CD14-positive monocyte (primary cell): ENCODE measurements around the gene PTK6. TPM values are rescaled to one million over a fixed set of nuclear protein-coding genes. Genes with fewer than 3 reads are reported as not detected.

Source experiments
- DNase-seq, 3 donors: peaks; one replicate each; pipeline ENCODE4 v3.0.0-alpha.2; 2011 to 2022
- H2AFZ ChIP-seq: 2 replicates; pipeline ENCODE4 v1.6.0; 2012; ENCODE audit warnings: mild to moderate bottlenecking, low read depth, low read length, inconsistent platforms; ENCODE audit not compliant: insufficient read depth, poor library complexity, severe bottlenecking
- H3K27ac ChIP-seq, 2 donors: 1 replicate in 1 of 2; 2 replicates in 1 of 2; pipeline ENCODE4 v1.5.1; 2012 to 2013; ENCODE audit warnings: low read length in 2 of 2, control low read depth in 1 of 2, inconsistent platforms in 1 of 2, low read depth in 1 of 2, mild to moderate bottlenecking in 1 of 2
- H3K27me3 ChIP-seq, 2 donors: one replicate each; pipeline versions ENCODE4 v1.6.0 to v1.6.1; 2011 to 2013; ENCODE audit warnings: low read length in 2 of 2; ENCODE audit not compliant: control insufficient read depth in 2 of 2, insufficient read depth in 2 of 2
- H3K36me3 ChIP-seq, 2 donors: replicated peaks in 1 of 2; 1 replicate in 1 of 2; 2 replicates in 1 of 2; pipeline versions ENCODE4 v1.5.1 to v1.6.1; 2012 to 2013; ENCODE audit warnings: low read length in 2 of 2, control low read depth in 1 of 2, inconsistent platforms in 1 of 2, mild to moderate bottlenecking in 1 of 2; ENCODE audit not compliant: insufficient read depth in 2 of 2, control insufficient read depth in 1 of 2
- H3K4me1 ChIP-seq, 2 donors: 1 replicate in 1 of 2; 2 replicates in 1 of 2; pipeline versions ENCODE4 v1.5.1 to v1.6.1; 2012 to 2013; ENCODE audit warnings: low read length in 2 of 2, control low read depth in 1 of 2, inconsistent platforms in 1 of 2, mild to moderate bottlenecking in 1 of 2, moderate library complexity in 1 of 2; ENCODE audit not compliant: insufficient read depth in 2 of 2, control insufficient read depth in 1 of 2
- H3K4me2 ChIP-seq: replicated peaks from 2 replicates; pipeline ENCODE3; 2012; ENCODE audit warnings: low read length, moderate library complexity, mild to moderate bottlenecking; ENCODE audit not compliant: poor library complexity, severe bottlenecking; ENCODE audit errors: extremely low read depth
- H3K4me3 ChIP-seq, 3 experiments: fragments of 200-600 bp in 1 of 3; sonication (generic) in 1 of 3; replicated peaks in 1 of 3; 1 replicate in 2 of 3; 2 replicates in 1 of 3; pipeline ENCODE4 v1.5.1; 2011 to 2013; ENCODE audit warnings: low read length in 3 of 3, mild to moderate bottlenecking in 3 of 3, control low read depth in 2 of 3, low read depth in 2 of 3, inconsistent platforms in 1 of 3, moderate library complexity in 1 of 3
- H3K79me2 ChIP-seq: 2 replicates; pipeline ENCODE4 v1.6.0; 2012; ENCODE audit warnings: mild to moderate bottlenecking, control low read depth, inconsistent platforms, low read length, moderate library complexity; ENCODE audit not compliant: insufficient read depth
- H3K9ac ChIP-seq: 2 replicates; pipeline ENCODE4 v1.6.0; 2017; ENCODE audit warnings: low read length, mild to moderate bottlenecking; ENCODE audit not compliant: insufficient read depth, poor library complexity, severe bottlenecking
- H3K9me3 ChIP-seq, 2 donors: replicated peaks in 1 of 2; 1 replicate in 1 of 2; 2 replicates in 1 of 2; pipeline versions ENCODE4 v1.5.1 to v1.6.1; 2012 to 2013; ENCODE audit warnings: low read length in 2 of 2, control low read depth in 1 of 2; ENCODE audit not compliant: control insufficient read depth in 1 of 2, insufficient read depth in 1 of 2
- H4K20me1 ChIP-seq: 2 replicates; pipeline ENCODE4 v1.6.0; 2012; ENCODE audit warnings: mild to moderate bottlenecking, low read length, control low read depth, moderate library complexity; ENCODE audit not compliant: insufficient read depth
- H3K27ac Mint-ChIP-seq, 7 donors: one replicate each; pipeline ENCODE4 v1.8.0; 2020; ENCODE audit warnings: mild to moderate bottlenecking in 7 of 7, mixed read lengths in 7 of 7, moderate library complexity in 6 of 7, inconsistent platforms in 2 of 7
- H3K27me3 Mint-ChIP-seq, 3 donors: one replicate each; pipeline ENCODE4 v1.8.0; 2021 to 2022; ENCODE audit warnings: low read depth in 3 of 3, mild to moderate bottlenecking in 3 of 3, mixed read lengths in 3 of 3, moderate library complexity in 3 of 3, inconsistent platforms in 1 of 3
- H3K36me3 Mint-ChIP-seq, 2 donors: one replicate each; pipeline ENCODE4 v1.8.0; 2020; ENCODE audit warnings: mixed read lengths in 2 of 2, inconsistent platforms in 1 of 2, mild to moderate bottlenecking in 1 of 2
- H3K4me1 Mint-ChIP-seq: one replicate; pipeline ENCODE4 v1.8.0; 2020; ENCODE audit warnings: mild to moderate bottlenecking, mixed read lengths
- H3K4me3 Mint-ChIP-seq, 2 donors: one replicate each; pipeline ENCODE4 v1.8.0; 2020; ENCODE audit warnings: mild to moderate bottlenecking in 2 of 2, mixed read lengths in 2 of 2, moderate library complexity in 1 of 2
- H3K9me3 Mint-ChIP-seq, 7 donors: one replicate each; pipeline ENCODE4 v1.8.0; 2020 to 2022; ENCODE audit warnings: mixed read lengths in 7 of 7, mild to moderate bottlenecking in 6 of 7, moderate library complexity in 6 of 7, inconsistent platforms in 2 of 7
- CTCF ChIP-seq: fragments of 200-600 bp; IDR thresholded peaks from one replicate; pipeline ENCODE4 v1.8.0; 2022; ENCODE audit warnings: antibody characterized with exemption, mild to moderate bottlenecking
- WGBS: methylation state at CpG from one replicate; pipeline ENCODE4 v1.1.5; 2013; ENCODE audit warnings: missing lambda C conversion rate; ENCODE audit not compliant: insufficient coverage; 5-methylcytosine and 5-hydroxymethylcytosine counted together
- intact Hi-C, 2 donors: fragments of 100-400 bp; cut with micrococcal nuclease; formaldehyde crosslinking; loops; one replicate each; pipeline versions ENCODE4 v1.15.0 to v1.15.1; 2023
- polyA plus RNA-seq, 3 donors: library from polyadenylated mRNA; depleted of rRNA in 1 of 3; unstranded in 2 of 3; stranded (reverse) in 1 of 3; fragments of 300-500 nt in 2 of 3; fragments of >200 nt in 1 of 3; fragmentation: Illumina TruSeq in 2 of 3; gene quantifications; 1 replicate in 2 of 3; 2 replicates in 1 of 3; pipeline ENCODE4 v1.2.3, GENCODE V29; 2012 to 2021

PTK6 gene
- polyA plus RNA-seq, 3 donors: 0.66 to 4.1 (median 1.5) TPM

DNA sequence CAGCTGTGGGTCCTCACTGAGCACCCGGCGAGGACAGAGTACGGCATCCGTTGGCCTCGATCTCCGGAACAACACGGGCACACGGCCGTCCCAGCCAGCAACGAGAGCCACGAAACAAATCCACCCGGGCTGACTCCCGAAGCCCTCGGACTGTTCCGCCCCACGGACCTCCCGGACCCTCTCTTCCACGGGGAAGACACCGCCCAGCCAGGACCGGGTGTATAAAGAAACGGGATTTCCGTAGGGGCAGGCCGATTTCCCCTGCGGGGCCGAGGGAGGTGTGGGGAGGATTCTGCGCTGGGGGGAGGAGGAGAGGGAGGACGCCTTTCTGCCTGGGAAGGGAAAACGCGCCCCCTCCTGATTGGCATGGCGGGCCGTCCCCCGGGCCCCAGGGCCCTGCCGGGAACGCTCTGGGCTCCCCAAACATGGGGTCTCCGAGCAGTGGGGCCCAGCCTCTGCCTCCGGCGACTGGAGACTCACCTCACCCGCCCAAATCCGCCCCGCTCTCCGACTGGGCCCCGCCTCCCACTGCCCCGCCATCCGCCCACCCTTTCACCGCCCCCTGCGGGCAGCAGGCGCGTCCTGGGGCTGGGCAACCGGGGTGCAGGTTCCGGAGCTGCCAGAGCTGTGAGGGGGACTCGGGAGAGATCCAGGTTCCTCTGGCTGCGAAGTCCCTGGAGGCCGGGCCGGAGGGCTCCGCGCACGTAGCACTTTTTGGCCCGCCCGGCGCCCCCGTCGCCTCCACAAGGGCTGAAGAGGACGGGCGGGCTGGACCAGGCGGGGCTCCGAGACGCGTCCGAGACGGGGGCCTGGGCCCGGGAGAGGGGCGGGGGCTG is 17.3 kb downstream of the PTK6 start:
- under 1% methylated on average over 65 of the region's 72 CpGs for WGBS
- peak overlapping the region; percentile 96 for H3K4me2 ChIP-seq
- H3K9me3 ChIP-seq: peaks cover 11 to 13% of the 10 kb centered on the region in 2 donors
- TF ChIP-seq CTCF: no peak
- DNase-seq: peak in 1 of 3 donors; percentile 23
- intact Hi-C loops: loop anchor here (1.0 to 10.0 kb wide), 3 partner anchors 17 to 545 kb away; partner anchors contain the start of genes PTK6 (in 2 of the 2) and TCEA2 (in 1 of the 2)
- no peak overlapping the region for H3K27ac ChIP-seq
- Mint-ChIP-seq H3K9me3 (peaks cover 13 to 29% (median 23%) of the 10 kb centered on the region in 7 donors), H3K36me3 (peaks cover 15 to 21% of the 10 kb centered on the region in 2 donors), H3K27ac (peak overlapping the region in 1 of 7 donors; percentile 63), H3K4me3 (peak overlapping the region; percentile 75 to 80), H3K4me1 (peaks cover 12% of the 10 kb centered on the region), H3K27me3 (peaks cover 24 to 43% (median 27%) of the 10 kb centered on the region in 3 donors)
- peaks cover 7% of the 10 kb centered on the region for H3K79me2 ChIP-seq
- H3K27me3 ChIP-seq: peaks cover 0 to 23% of the 10 kb centered on the region in 2 donors
- peaks cover 13% of the 10 kb centered on the region for H4K20me1 ChIP-seq
- peaks cover 16 to 25% of the 10 kb centered on the region in 2 donors for H3K4me1 ChIP-seq
- H3K4me3 ChIP-seq: peak overlapping the region; percentile 32 to 83 (median 68)
- H3K36me3 ChIP-seq: no peaks in the 10 kb centered on the region
- H3K9ac ChIP-seq: peak overlapping the region; percentile 68
- peak overlapping the region; percentile 97 for H2AFZ ChIP-seq

DNA sequence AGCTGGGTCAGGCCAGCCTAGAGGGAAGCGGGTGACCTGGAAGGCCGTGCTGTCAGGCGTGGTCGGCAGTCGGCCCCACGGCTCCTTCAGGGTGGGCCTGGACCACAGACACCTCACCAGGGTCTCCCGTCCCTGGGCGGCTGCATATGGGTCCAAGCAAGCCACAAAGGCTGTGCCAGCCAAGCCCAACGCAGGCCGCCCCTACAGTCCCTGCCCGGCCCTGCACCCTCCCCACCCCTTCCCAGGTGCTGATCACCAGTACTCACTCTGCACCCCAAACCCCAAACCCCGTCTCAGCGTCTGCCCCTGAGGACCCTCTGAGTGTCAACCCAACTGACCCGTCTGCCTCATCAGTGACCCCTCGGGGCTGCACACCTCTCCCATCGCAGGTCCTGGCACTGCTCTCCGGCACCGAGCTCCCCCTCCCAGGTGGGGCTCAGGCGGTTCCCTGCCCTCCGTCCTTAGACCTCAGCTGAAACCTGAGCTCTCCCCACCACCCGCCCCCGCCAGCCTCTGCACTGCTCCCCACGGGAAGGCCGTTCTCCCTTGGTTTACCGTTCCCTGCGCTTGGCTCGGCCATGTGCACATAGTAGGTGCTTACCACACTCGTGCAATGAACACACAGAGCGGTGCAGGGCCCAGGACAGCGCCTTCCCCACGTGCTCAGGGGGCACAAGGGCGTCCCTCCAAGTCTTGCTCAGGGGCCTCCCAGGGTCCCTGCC is 18.1 kb downstream of the PTK6 start:
- DNase-seq: no peak
- intact Hi-C loops: no loop called here
- H2AFZ ChIP-seq: peak overlapping the region; percentile 97

More for the DNA sequence above, 18.1 kb downstream of the PTK6 start:
- no peak for TF ChIP-seq CTCF
- Histone ChIP-seq H3K4me1 (peaks cover 16 to 25% of the 10 kb centered on the region in 2 donors), H3K36me3 (no peaks in the 10 kb centered on the region), H3K79me2 (peaks cover 7% of the 10 kb centered on the region), H3K4me3 (peak overlapping the region in 2 of 3 experiments; percentile 32 to 83), H3K27ac (no peak overlapping the region), H4K20me1 (peaks cover 13% of the 10 kb centered on the region), H3K4me2 (peak overlapping the region; percentile 96), H3K9me3 (peaks cover 16 to 20% of the 10 kb centered on the region in 2 donors), H3K9ac (peak overlapping the region; percentile 68), H3K27me3 (peaks cover 0 to 23% of the 10 kb centered on the region in 2 donors)
- H3K4me1 Mint-ChIP-seq: peaks cover 15% of the 10 kb centered on the region
- H3K9me3 Mint-ChIP-seq: peaks cover 17 to 33% (median 28%) of the 10 kb centered on the region in 7 donors
- peak overlapping the region; percentile 75 to 80 for H3K4me3 Mint-ChIP-seq
- H3K27ac Mint-ChIP-seq: peak overlapping the region in 1 of 7 donors; percentile 63
- peaks cover 23 to 45% (median 33%) of the 10 kb centered on the region in 3 donors for H3K27me3 Mint-ChIP-seq
- WGBS: 82% methylated on average over 29 of the region's 32 CpGs
- H3K36me3 Mint-ChIP-seq: peaks cover 15 to 21% of the 10 kb centered on the region in 2 donors
